ENCODE data around the gene SLC4A4.

The SLC4A4 gene

DNA sequence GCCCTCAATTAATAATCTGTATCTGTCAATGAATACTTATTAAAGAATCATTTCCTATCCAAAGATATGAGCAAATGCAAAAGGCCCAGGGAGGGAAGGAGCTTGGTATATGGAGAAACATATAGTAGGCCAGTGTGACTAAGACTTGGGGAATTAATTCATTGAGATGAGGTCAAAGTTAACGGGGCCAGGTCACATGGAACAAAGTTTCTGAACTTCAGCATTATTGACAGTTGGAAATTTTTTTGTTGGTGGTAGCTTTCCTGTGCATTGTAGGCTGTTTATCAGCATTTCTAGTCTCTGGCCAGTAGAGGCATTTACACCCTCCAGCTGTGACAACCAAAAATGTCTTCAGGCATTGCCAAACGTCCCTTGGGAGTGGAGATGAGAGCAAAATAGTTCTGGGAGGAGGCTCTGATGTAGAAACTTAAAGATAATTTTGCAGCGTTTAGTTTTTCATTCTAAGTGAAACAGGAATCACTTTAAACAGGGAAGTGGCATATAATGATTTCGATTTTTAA, 202.0 kb downstream of the SLC4A4 start:
- TF ChIP-seq, protein P1, sequence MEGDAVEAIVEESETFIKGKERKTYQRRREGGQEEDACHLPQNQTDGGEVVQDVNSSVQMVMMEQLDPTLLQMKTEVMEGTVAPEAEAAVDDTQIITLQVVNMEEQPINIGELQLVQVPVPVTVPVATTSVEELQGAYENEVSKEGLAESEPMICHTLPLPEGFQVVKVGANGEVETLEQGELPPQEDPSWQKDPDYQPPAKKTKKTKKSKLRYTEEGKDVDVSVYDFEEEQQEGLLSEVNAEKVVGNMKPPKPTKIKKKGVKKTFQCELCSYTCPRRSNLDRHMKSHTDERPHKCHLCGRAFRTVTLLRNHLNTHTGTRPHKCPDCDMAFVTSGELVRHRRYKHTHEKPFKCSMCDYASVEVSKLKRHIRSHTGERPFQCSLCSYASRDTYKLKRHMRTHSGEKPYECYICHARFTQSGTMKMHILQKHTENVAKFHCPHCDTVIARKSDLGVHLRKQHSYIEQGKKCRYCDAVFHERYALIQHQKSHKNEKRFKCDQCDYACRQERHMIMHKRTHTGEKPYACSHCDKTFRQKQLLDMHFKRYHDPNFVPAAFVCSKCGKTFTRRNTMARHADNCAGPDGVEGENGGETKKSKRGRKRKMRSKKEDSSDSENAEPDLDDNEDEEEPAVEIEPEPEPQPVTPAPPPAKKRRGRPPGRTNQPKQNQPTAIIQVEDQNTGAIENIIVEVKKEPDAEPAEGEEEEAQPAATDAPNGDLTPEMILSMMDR (conservative IDR thresholded peaks at IDR 0.05; ENCODE audit: control insufficient read depth, insufficient read depth, low read depth, low read length) = no peak
- no peak overlapping the region for H3K4me3 ChIP-seq (ENCODE audit: control insufficient read depth, low read depth, low read length)
- DNase-seq (ENCODE audit: low read depth) = no peak

DNA sequence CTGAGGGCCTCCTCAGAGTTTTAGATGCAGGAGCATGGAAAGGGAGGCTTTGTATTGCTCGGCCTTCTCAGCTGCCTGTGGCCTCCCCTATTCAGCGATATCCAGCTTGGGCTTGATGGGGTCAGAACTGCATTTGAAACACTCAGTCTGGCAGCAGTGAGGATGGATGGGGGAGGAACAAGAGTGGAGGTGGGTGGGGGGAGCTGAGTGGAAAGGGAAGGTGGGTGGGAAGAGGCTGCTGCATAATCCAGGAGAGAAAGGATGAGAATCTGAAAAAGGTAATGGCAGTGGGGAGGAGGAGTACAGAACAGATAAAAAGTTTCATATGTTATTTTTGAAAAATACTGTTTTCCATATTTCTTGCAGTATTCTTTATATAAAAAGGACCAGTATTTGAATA, 202.7 kb downstream of the SLC4A4 start:
- TF ChIP-seq, protein P1 (conservative IDR thresholded peaks at IDR 0.05; ENCODE audit: control insufficient read depth, insufficient read depth, low read depth, low read length) = no peak
- H3K4me3 ChIP-seq (ENCODE audit: control insufficient read depth, low read depth, low read length) = no peak overlapping the region
- no peak for DNase-seq (ENCODE audit: low read depth)

DNA sequence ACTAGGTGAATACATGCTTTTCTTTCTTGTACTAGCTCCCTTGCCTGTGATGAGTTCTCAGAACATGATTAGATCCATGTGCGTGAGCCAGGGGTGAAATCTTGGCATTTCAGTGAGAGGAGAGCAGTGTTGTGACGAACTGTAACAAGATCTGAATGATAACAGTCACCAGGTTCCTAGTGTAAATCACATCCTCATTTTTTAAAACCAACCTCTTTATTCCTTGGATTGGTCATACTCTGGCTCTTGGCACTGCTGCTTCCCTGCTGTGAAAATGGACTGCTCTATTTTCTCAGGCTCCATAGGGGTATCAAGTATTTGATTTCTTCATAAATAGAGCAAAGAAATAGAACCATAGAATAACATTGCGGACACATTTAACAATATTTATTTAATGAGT, 206.3 kb downstream of the SLC4A4 start:
- TF ChIP-seq, protein P1 (conservative IDR thresholded peaks at IDR 0.05; ENCODE audit: control insufficient read depth, insufficient read depth, low read depth, low read length) = no peak
- peak; percentile 75 for DNase-seq (ENCODE audit: low read depth)
- no peak overlapping the region for H3K4me3 ChIP-seq (ENCODE audit: control insufficient read depth, low read depth, low read length)

DNA sequence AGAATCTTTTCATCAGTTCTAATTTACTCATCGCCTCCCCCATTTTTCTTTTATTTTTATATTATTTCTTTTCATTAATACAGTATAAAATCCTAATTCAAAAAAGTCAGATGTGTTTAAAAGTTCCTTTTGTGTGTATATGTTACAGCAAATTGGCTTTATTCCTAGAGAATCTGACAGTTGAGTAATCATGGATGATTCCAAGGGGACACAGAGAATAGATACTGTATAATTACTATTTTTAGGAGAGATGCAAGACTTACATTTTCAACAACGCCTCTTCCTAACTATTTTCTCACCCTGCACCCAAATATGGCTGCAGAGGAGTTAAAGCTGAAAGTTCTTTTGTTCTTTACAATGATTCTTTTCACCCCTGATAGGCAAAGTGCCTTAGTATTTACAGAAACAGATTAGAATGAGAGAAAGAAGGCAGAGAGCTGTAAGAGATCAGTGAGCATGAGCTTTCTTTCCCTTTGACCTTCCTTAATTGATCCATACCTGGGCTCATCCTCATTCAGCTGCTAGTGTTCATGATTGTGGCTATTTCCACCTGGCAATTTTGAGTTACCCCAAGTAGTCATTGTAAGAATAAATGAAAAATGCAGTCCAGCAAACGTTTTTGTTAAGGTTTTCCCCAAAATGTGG, 210.8 kb downstream of the SLC4A4 start:
- DNase-seq (ENCODE audit: low read depth) = no peak
- no peak overlapping the region for H3K4me3 ChIP-seq (ENCODE audit: control insufficient read depth, low read depth, low read length)
- TF ChIP-seq, protein P1 (conservative IDR thresholded peaks at IDR 0.05; ENCODE audit: control insufficient read depth, insufficient read depth, low read depth, low read length) = no peak

DNA sequence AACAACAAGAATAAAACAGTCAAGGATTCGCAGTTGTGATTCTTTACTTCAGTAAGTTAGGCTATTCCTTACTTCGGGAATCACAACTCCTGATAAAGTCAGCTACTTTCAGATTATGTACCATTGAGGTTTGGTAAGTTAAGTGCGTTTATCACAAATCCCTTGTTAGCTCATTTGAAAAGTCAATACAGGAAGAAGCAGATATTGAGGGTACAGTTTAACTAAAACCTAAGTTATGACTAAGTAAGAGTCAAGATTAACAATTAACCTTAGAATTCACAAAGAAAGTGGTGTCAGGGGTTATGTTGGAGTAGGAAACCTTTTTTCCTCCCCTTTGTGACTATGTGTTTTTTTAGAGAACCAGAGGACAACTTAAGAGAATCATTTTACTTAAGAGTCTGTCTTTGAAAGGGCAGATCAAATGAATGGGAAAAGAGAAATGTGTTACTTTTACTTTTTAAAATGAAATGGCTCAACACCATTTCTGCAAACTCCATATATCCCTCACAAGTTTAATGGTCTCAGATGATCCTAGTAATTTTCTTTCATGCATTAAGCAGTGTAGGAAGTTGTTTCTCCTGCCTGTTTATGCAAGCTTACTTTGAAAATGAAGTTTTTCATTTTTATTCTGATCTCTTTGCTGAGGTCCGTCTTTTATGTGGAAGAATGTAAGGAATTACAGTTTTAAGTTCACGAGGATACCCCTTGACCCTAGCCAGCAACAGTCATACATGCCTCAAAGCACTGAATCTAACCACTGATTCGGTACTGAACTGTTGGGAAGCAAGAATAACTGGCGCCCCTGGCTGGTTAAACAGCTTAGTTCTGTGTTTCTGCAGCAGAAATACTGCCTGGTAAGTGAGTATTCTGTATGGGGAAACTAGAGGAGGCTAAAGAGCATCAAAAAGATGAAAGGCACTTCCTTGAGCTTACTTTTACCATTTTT, 211.7 kb downstream of the SLC4A4 start:
- H3K4me3 ChIP-seq (ENCODE audit: control insufficient read depth, low read depth, low read length) = no peak overlapping the region
- DNase-seq (ENCODE audit: low read depth) = peak; percentile 8
- TF ChIP-seq, protein P1 (conservative IDR thresholded peaks at IDR 0.05; ENCODE audit: control insufficient read depth, insufficient read depth, low read depth, low read length) = no peak

DNA sequence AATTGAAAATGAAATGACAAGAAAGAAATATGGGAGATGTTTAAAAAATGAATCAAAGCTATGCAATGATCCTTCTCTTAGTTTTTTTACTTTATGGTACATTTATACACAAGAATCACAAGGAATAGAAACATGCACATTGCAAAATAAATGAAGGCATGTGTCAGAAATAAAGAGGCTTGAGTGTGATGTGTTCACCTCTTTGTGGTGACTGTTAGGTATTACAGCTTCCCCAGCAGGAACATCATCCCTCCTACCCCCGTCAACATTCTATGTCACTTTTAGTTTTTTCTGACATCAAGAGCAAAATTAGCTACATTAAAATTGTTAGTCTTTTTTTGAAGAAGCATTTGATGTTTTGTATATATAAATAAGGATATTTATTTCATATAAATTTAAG, 214.8 kb downstream of the SLC4A4 start:
- peak; percentile 45 for DNase-seq (ENCODE audit: low read depth)
- H3K4me3 ChIP-seq (ENCODE audit: control insufficient read depth, low read depth, low read length) = no peak overlapping the region
- TF ChIP-seq, protein P1 (conservative IDR thresholded peaks at IDR 0.05; ENCODE audit: control insufficient read depth, insufficient read depth, low read depth, low read length) = peak; percentile 49

Data from fibroblast of mammary gland (primary cell).